Stimulated activated naive CD8-positive, alpha-beta T cell treated with anti-CD3 and anti-CD28 coated beads, Interleukin-15, amount 100 ng/mL, for 72 hours (primary cell): ENCODE measurements around the gene NTMT2.
A peak's percentile ranks its signal among the peaks of the same experiment; 100 is the strongest.
"Not testable (repeated sequence)": the region's sequence is repeated elsewhere in the genome, so short reads cannot be mapped to it uniquely, and the experiment has no call there.

ENCODE experiments used
- ATAC-seq: fragments of 150-1000 bp; cut with Tn5 transposase; 2 replicates; pipeline ENCODE4 v1.10.0; 2021; ENCODE audit warnings: mild to moderate bottlenecking, moderate library complexity
- DNase-seq, 2 donors: peaks; one replicate each; pipeline ENCODE4 v3.0.0; 2021 to 2022
- H3K27ac Mint-ChIP-seq, 2 donors: one replicate each; pipeline ENCODE4 v1.8.0; 2022; ENCODE audit warnings: mild to moderate bottlenecking in 2 of 2, mixed read lengths in 2 of 2, moderate library complexity in 2 of 2
- H3K27me3 Mint-ChIP-seq: one replicate; pipeline ENCODE4 v1.8.0; 2022; ENCODE audit warnings: mixed read lengths
- H3K4me1 Mint-ChIP-seq: one replicate; pipeline ENCODE4 v1.8.0; 2022; ENCODE audit warnings: mild to moderate bottlenecking, mixed read lengths
- H3K4me3 Mint-ChIP-seq, 2 donors: one replicate each; pipeline ENCODE4 v1.8.0; 2022; ENCODE audit warnings: mild to moderate bottlenecking in 2 of 2, mixed read lengths in 2 of 2, moderate library complexity in 1 of 2
- H3K9me3 Mint-ChIP-seq, 2 donors: one replicate each; pipeline ENCODE4 v1.8.0; 2022; ENCODE audit warnings: mixed read lengths in 2 of 2

Gene NTMT2

DNA sequence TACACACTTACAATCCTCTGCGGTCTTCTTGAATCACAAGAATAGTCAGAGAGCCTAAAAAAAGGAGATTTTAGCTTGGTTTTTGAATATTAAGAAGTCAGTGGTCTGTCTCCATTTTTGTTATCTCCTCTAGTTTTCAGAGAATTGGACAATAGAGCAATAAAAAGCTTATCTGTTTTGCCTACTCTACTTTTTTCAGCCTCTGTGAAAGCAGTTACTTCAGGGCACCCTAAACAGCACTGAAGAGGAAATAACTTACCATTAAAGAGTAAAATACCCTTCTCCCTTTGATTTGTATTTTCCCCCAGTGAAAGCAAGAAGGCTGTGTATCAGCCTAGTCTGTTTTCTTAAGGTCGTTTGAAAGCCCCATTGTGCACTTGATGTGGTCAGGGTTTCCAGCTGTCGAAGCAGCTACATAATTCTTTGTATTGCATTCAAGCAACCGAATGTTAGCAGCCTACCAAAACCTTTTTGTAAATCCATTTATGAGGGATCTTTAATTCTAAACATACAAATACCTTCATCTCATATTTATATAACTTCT, 1.0 kb downstream of the NTMT2 start:
- Mint-ChIP-seq H3K9me3 (peaks cover 4 to 15% of the 10 kb centered on the region in 2 donors), H3K4me1 (peaks cover 18% of the 10 kb centered on the region), H3K4me3 (peak overlapping the region in 1 of 2 donors; percentile 12), H3K27ac (no peak overlapping the region), H3K27me3 (peaks cover 7% of the 10 kb centered on the region)
- ATAC-seq (peak; percentile 71), DNase-seq (no peak)

DNA sequence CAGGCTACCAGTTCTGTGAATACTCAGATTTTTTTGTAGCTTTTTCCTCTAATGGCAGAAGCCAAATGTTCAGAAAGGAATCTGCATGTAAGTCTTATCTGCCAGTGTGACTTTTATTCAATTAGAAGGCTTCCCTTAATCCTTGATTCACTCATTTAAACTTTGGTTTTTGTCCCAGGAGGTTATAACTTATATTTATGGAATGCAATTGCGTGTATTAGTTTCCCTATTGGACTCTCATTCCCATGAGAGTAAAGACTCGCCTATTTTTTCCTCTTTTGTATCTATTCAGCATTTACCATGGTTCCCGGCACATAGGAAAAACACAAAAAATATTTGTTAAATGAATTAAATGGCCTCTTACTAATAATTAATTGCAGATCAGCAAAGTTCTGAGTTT, 3.5 kb downstream of the NTMT2 start:
- Mint-ChIP-seq H3K9me3 (peaks cover 12 to 26% of the 10 kb centered on the region in 2 donors), H3K27ac (no peak overlapping the region), H3K4me1 (peaks cover 18% of the 10 kb centered on the region), H3K27me3 (peaks cover 7% of the 10 kb centered on the region), H3K4me3 (no peak overlapping the region)
- ATAC-seq (no peak), DNase-seq (no peak)

- no peak overlapping the region for H3K27ac Mint-ChIP-seq
- no peak for DNase-seq
- H3K4me3 Mint-ChIP-seq = no peak overlapping the region
- no peak for ATAC-seq
- peaks cover 4% of the 10 kb centered on the region for H3K27me3 Mint-ChIP-seq
- H3K4me1 Mint-ChIP-seq = peaks cover 17% of the 10 kb centered on the region
- peaks cover 8 to 19% of the 10 kb centered on the region in 2 donors for H3K9me3 Mint-ChIP-seq
Measured at GRCh38 chr1:170150016-170150415, 4.3 kb downstream of the NTMT2 start.

DNA sequence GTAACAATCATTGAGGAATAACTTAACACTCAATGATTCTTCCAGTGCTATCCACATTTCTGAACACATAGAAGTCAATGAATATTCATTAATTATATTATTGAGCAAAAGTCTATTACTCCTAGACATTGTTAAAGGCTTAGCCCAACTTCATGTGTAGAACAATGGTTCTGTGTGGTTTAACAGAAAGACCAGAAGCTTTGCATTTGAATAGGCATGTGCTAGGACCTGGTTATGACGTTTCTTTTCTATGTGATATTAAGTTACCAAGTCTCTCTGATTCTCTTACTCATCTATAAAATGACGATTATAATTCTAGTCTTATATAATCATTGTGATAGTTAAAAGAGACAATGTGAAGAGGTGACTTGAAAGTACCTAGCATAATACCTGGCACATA, 5.2 kb downstream of the NTMT2 start:
- Mint-ChIP-seq H3K27me3 (no peaks in the 10 kb centered on the region), H3K27ac (no peak overlapping the region), H3K4me3 (no peak overlapping the region), H3K4me1 (peaks cover 10% of the 10 kb centered on the region), H3K9me3 (peaks cover 8 to 17% of the 10 kb centered on the region in 2 donors)
- ATAC-seq = no peak
- no peak for DNase-seq

DNA sequence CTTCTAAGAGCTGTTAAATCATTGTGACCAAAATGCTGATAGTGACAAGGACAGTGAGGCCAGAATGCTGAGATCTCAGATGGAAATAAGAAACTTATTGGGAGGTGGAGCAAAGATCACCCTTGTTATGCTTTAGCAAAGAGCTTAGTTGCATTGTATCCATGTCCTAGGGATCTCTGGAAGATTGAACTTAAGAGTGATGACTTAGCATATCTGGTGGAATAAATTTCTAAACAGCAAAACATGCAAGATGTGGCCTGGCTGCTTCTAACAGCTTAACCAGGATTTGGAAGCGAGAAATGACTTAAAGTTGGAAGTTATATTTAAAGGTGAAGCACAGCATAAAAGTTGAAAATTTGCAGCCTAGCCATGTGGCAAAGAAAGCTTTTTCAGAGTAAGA, 7.7 kb downstream of the NTMT2 start:
- Mint-ChIP-seq H3K9me3 (peaks cover 8 to 17% of the 10 kb centered on the region in 2 donors), H3K4me1 (no peaks in the 10 kb centered on the region), H3K4me3 (no peak overlapping the region), H3K27ac (no peak overlapping the region), H3K27me3 (no peaks in the 10 kb centered on the region)
- ATAC-seq (no peak), DNase-seq (no peak)

DNA sequence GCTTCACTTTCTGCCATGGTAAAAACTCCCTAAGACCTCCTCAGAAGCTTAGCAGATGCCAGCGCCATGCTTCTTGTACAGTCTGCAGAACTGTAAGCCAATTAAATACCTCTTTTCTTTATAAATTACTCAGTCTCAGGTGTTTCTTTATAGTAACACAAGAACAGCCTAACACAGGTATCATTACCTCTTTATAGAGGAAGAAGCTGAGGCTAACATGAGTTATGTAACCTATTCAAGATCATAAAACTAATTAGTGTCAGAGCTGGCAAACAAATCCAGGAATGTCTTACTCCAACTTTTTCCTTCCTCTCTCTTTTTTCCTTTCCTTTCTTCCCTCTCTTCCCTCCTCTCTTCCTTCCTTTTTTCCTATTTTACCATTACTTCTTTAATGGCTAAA, 9.3 kb downstream of the NTMT2 start:
- no peak for ATAC-seq
- H3K9me3 Mint-ChIP-seq = peaks cover 8 to 17% of the 10 kb centered on the region in 2 donors
- DNase-seq = no peak
- H3K4me3 Mint-ChIP-seq = no peak overlapping the region
- H3K27ac Mint-ChIP-seq = no peak overlapping the region
- no peaks in the 10 kb centered on the region for H3K4me1 Mint-ChIP-seq
- no peaks in the 10 kb centered on the region for H3K27me3 Mint-ChIP-seq

DNA sequence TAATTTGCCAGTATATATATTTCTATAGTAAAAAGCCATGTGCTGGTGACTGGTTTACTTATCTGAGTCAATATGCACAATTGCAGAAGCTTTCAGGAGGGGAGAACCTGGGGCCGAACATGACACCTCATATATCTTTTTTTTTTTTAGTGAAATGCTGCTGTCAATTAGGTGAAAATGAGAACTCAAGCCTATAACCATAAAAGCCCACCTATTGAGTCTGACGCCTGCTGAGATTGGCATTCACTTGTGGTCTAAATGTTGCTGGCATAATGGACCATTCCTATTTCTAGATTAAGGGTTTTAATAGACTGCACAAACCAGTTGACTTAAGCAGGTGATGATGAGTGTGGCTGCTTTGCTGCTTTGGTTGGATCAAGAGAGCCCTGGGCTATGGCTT, 10.8 kb downstream of the NTMT2 start:
- ATAC-seq = no peak
- no peak for DNase-seq
- Mint-ChIP-seq H3K27ac (no peak overlapping the region), H3K4me1 (no peaks in the 10 kb centered on the region), H3K9me3 (peaks cover 8 to 17% of the 10 kb centered on the region in 2 donors), H3K4me3 (no peak overlapping the region), H3K27me3 (no peaks in the 10 kb centered on the region)

DNA sequence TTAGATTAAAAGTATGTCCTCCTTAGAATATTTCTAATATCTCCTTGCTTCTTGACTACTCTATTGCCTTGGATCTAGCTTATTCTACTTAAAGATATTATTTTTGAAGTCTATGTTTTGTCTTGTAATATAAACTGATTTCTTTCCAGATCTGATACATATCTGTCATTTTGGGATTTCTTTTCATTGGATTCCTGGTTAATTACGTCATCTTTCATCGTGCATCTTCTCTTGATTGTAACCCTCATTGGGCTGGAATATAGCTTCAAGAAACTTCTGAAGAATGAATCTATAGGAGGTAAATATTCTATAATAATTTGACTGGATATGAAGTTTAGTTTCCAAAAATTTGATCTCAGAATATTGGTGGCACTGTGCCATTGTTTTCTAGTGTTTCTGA, 12.1 kb downstream of the NTMT2 start:
- no peaks in the 10 kb centered on the region for H3K4me1 Mint-ChIP-seq
- DNase-seq (no peak), ATAC-seq (no peak)
- peaks cover 8 to 9% of the 10 kb centered on the region in 2 donors for H3K9me3 Mint-ChIP-seq
- H3K27ac Mint-ChIP-seq = no peak overlapping the region
- no peak overlapping the region for H3K4me3 Mint-ChIP-seq
- H3K27me3 Mint-ChIP-seq = no peaks in the 10 kb centered on the region

DNA sequence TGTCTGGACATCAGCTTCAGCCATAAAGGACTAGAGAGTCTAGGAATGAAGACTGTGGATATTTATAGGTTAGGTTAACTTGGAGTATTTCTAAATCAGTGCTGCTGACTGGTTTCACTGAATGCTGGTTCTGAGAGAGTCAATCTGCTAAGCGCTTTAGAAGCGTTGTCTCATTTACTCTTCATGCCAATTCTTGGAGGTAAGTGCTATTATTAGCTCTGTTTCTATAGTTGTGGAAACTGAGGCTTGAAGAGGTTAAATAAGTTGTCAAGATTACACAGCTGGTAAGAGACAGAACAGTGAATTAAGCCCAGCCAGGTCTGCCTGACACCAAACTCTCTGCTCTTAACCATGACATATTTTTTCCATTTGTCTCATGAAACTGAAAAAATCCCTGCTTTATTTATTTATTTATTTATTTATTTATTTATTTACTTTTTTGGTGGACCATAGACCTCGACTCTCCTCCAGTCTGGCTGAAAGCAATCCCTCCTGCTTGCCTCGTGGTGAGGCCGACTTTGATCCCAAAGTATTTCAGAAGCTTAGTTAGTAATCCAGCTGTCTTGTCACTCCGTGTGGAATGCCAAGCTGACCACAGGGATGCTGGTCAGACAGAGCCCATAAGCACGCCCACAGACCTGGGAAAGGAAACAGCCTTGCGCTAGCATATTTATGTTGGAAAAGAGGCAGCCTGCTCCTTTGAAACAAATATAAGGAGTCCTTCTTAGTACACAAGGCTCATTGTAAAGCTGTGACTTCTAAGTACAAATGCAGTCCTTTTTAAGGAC, 16.9 kb downstream of the NTMT2 start:
- peaks cover 3% of the 10 kb centered on the region for H3K4me1 Mint-ChIP-seq

DNA sequence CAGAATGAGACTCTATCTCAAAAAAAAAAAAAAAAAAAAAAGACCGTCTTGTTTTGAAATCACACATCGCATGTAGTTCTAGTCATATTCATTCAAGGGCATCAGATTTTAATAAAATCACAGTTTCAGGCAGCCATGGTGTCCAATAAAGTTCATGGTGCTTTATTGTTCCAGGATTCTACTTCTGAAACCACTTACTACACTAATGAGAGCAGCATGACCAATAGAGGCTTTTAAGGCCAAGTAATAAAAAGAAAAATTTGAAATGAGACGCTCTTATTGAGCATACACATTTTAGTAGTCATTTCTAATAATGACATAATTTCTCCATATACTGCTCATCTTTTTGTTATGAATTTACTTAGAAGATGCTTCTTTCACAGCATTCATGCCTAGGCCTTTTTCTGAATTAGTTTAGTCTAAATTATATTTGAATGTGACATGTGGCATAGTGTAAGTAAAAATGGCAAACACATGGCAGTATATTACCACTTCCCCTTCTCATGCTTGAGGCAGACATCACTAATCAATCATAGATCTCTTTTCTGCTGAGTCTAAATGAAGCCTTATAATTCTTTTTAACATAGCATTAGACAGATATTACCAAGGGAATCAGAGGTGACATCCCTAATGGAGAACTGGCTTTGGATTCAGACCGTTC, 18.5 kb downstream of the NTMT2 start:
- Mint-ChIP-seq H3K9me3 (peaks cover 0 to 9% of the 10 kb centered on the region in 2 donors), H3K4me3 (no peak overlapping the region), H3K27me3 (no peaks in the 10 kb centered on the region), H3K4me1 (peaks cover 5% of the 10 kb centered on the region), H3K27ac (no peak overlapping the region)
- DNase-seq (no peak), ATAC-seq (no peak)

More for the DNA sequence above, 16.9 kb downstream of the NTMT2 start:
- H3K27me3 Mint-ChIP-seq = no peaks in the 10 kb centered on the region
- peaks cover 0 to 7% of the 10 kb centered on the region in 2 donors for H3K9me3 Mint-ChIP-seq
- H3K4me3 Mint-ChIP-seq = no peak overlapping the region
- DNase-seq = no peak
- no peak overlapping the region for H3K27ac Mint-ChIP-seq
- no peak for ATAC-seq

- DNase-seq (no peak), ATAC-seq (no peak)
- Mint-ChIP-seq H3K27me3 (no peaks in the 10 kb centered on the region), H3K9me3 (peaks cover 20 to 30% of the 10 kb centered on the region in 2 donors), H3K4me1 (peaks cover 5% of the 10 kb centered on the region), H3K27ac (peak overlapping the region in 1 of 2 donors; percentile 27), H3K4me3 (no peak overlapping the region)
Measured at GRCh38 chr1:170166518-170167180, 20.9 kb downstream of the NTMT2 start.

GRCh38 chr1:170168265-170168664, 22.5 kb downstream of the NTMT2 start:
- ATAC-seq (no peak), DNase-seq (no peak)
- peaks cover 5% of the 10 kb centered on the region for H3K4me1 Mint-ChIP-seq
- peaks cover 26 to 44% of the 10 kb centered on the region in 2 donors for H3K9me3 Mint-ChIP-seq
- peak overlapping the region; percentile 89 to 91 for H3K27ac Mint-ChIP-seq
- H3K27me3 Mint-ChIP-seq = no peaks in the 10 kb centered on the region
- H3K4me3 Mint-ChIP-seq = peak overlapping the region; percentile 40 to 50

- peaks cover 26 to 44% of the 10 kb centered on the region in 2 donors for H3K9me3 Mint-ChIP-seq
- not testable (repeated sequence) for ATAC-seq, DNase-seq, H3K4me1 Mint-ChIP-seq, H3K27me3 Mint-ChIP-seq, H3K4me3 Mint-ChIP-seq
- H3K27ac Mint-ChIP-seq = peak overlapping the region in 1 of 2 donors; percentile 45
Measured at GRCh38 chr1:170170513-170170912, 24.8 kb downstream of the NTMT2 start.

GRCh38 chr1:170174395-170174794, 28.6 kb downstream of the NTMT2 start:
- Mint-ChIP-seq H3K9me3 (peaks cover 30 to 35% of the 10 kb centered on the region in 2 donors), H3K4me3 (no peak overlapping the region), H3K27me3 (no peaks in the 10 kb centered on the region), H3K4me1 (no peaks in the 10 kb centered on the region), H3K27ac (no peak overlapping the region)
- DNase-seq (no peak), ATAC-seq (no peak)

DNA sequence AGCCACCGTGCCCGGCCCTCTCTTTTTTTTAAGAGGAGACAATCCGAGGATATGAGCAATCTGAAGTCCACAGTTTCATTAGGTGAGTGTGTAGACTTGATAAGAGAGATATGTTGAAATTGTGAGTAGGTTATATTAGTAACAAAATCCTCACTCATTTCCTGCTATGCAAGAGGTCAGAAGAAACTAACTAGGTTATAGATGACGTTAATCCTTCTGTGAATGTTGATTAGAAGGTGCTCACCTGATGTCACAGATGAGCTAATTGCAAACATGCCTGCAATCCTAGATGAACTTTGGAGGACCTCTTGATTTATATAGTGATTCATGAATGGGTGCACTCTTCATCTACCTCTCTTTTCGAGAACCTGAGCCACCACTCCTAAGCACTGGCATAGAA, 29.3 kb downstream of the NTMT2 start:
- DNase-seq = no peak
- Mint-ChIP-seq H3K27me3 (no peaks in the 10 kb centered on the region), H3K4me1 (no peaks in the 10 kb centered on the region)

More for the DNA sequence above, 29.3 kb downstream of the NTMT2 start:
- peaks cover 24 to 30% of the 10 kb centered on the region in 2 donors for H3K9me3 Mint-ChIP-seq
- H3K4me3 Mint-ChIP-seq = no peak overlapping the region
- peak overlapping the region in 1 of 2 donors; percentile 8 for H3K27ac Mint-ChIP-seq
- no peak for ATAC-seq
